GM13977 (cell line): Measurements from ENCODE around the gene SETD7.

Experiments used
- DNase-seq: peaks from one replicate; pipeline ENCODE4 v3.0.0; 2012; ENCODE audit warnings: low spot score
- CTCF ChIP-seq: IDR thresholded peaks from 2 replicates; pipeline ENCODE4 v1.5.1; 2012; ENCODE audit warnings: mild to moderate bottlenecking, control low read depth; ENCODE audit not compliant: insufficient read depth; ENCODE audit errors: extremely low read depth, missing control alignments
- in situ Hi-C: fragments of 300-500 bp; cut with MboI; formaldehyde crosslinking; loops from one replicate; pipeline ENCODE4 v1.12.0; 2022; ENCODE audit warnings: low sequenced_read_pairs, low pct_unique_long_range_greater_than_20kb, mixed read lengths, inconsistent platforms; ENCODE audit not compliant: unreplicated experiment

SETD7 gene

GRCh38 chr4:139483000-139483399 is 73.0 kb downstream of the SETD7 start:
- no peak for TF ChIP-seq CTCF

GRCh38 chr4:139481465-139481864 is 74.6 kb downstream of the SETD7 start:
- in situ Hi-C loops, result no loop called here
- no peak for DNase-seq

More at GRCh38 chr4:139483000-139483399, 73.0 kb downstream of the SETD7 start:
- DNase-seq, result no peak
- in situ Hi-C loops, result no loop called here

GRCh38 chr4:139476363-139476762 is 79.7 kb downstream of the SETD7 start:
- in situ Hi-C loops, result no loop called here
- DNase-seq, result no peak
- no peak for TF ChIP-seq CTCF

More at GRCh38 chr4:139481465-139481864, 74.6 kb downstream of the SETD7 start:
- TF ChIP-seq CTCF, result no peak

GRCh38 chr4:139472852-139473251 is 83.2 kb downstream of the SETD7 start:
- in situ Hi-C loops, result no loop called here
- no peak for TF ChIP-seq CTCF
- no peak for DNase-seq

- DNase-seq, result no peak
- no peak for TF ChIP-seq CTCF
- in situ Hi-C loops, result no loop called here
Observed at GRCh38 chr4:139470997-139471665, 84.9 kb downstream of the SETD7 start.

GRCh38 chr4:139470295-139470694 is 85.7 kb downstream of the SETD7 start:
- in situ Hi-C loops, result no loop called here
- no peak for DNase-seq
- no peak for TF ChIP-seq CTCF

GRCh38 chr4:139469869-139470268 is 86.2 kb downstream of the SETD7 start:
- no peak for TF ChIP-seq CTCF
- in situ Hi-C loops, result no loop called here
- DNase-seq, result no peak
